HG03442 (cell line): ENCODE data around the gene FBXO41.

ENCODE experiments used
- ATAC-seq: cut with Tn5 transposase; IDR thresholded peaks from one replicate; pipeline ENCODE4 v1.9.1; 2021; ENCODE audit warnings: mild to moderate bottlenecking, moderate library complexity; ENCODE audit not compliant: unreplicated experiment

Gene FBXO41

GRCh38 chr2:73217826-73218225 is 66.5 kb downstream of the FBXO41 start:
- ATAC-seq = no peak

DNA sequence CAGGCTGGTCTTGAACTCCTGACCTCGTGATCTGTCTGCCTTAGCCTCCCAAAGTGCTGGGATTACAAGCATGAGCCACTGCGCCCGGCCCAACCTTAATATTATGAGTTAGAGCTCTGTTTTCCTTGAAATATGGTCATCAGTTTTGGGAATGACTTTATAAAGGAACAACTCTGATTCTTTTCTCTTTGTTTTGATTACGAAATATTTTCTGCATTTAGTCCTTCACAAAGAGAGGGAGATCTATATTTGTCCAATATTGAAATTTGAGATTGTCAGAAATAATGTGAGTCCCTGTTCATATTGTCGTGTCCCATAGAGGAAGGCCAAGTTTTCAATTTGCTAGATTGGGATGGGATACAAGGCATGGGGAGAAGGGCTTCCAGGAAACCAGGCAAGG is 67.1 kb downstream of the FBXO41 start:
- ATAC-seq = no peak

GRCh38 chr2:73215254-73215653 is 69.0 kb downstream of the FBXO41 start:
- ATAC-seq = no peak

- ATAC-seq = peak; percentile 88
These were observed 69.9 kb downstream of the FBXO41 start, which contains the start of gene SMYD5 for GRCh38 chr2:73214120-73215035. Gene SMYD5, plus strand, starts transcription at chr2:73214245. Its CDS starts 22 bp downstream, at chr2:73214267.

DNA sequence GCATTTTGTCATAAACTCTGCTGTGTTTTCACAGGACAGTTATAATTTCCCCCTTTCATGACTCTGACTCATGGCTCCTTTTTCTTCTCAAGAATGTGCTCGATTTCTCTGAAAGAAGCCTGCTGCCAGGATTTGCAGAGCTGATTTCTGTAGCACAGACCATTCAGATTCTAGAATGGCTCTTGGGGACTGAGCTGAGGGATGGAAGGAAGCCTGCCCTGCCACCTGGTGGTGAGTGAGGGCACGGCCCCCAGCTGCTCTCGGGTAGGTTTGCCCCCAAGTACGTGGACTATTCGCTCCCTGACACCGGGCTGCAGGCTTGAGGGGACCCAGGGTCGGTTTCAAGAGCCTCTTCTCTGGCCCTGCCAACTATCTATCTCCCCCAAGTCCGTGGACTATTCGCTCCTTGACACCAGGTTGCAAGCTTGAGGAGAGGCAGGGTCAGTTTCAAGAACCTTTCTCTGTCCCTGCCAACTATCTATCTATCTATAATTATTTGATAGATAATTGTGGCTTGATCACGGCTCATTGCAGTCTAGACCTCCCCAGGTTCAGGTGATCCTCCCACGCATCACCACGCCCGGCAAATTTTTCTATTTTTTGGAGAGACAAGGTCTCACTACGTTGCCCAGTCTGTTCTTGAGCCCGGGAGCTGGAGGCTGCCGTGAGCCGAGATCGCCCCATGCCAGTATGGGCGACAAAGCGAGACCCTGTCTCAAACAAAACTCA is 71.7 kb downstream of the FBXO41 start:
- peak; percentile 69 for ATAC-seq

GRCh38 chr2:73212098-73212447 is 72.2 kb downstream of the FBXO41 start:
- ATAC-seq = no peak

- no peak for ATAC-seq
These were observed 73.6 kb downstream of the FBXO41 start for GRCh38 chr2:73210696-73211095.

GRCh38 chr2:73210019-73210418 is 74.3 kb downstream of the FBXO41 start:
- no peak for ATAC-seq

DNA sequence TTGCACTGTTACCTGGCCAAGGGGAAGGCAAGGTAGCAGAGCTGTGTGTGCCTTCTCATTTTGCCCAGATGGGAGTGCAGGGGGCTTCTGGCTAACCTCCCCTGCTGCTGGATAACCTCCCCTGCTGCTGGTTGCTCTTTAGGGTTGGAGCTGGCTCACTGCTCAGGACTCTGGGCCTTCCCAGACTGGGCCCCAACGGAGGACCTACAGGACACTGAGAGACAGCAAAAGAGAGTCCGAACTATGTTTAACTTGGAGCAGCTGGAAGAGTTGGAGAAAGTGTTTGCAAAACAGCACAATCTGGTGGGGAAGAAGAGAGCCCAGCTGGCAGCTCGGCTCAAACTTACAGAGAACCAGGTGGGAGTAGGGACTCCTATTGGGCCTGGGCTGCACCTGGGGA is 76.0 kb downstream of the FBXO41 start:
- ATAC-seq = no peak

- ATAC-seq = no peak
These were observed 78.7 kb downstream of the FBXO41 start for GRCh38 chr2:73205611-73206010.
